Skeletal muscle cell (primary cell): Measurements from ENCODE around the gene FBXL7.

Experiments used
- DNase-seq: peaks from one replicate; pipeline ENCODE4 v3.0.0-alpha.2; 2010; ENCODE audit warnings: low read depth
- H3K4me3 ChIP-seq: 2 replicates; pipeline ENCODE4 v1.5.1; 2011; ENCODE audit warnings: low read depth, mild to moderate bottlenecking, control low read depth, low read length, moderate library complexity

The FBXL7 gene

GRCh38 chr5:15601274-15601673 lies 101.3 kb downstream of the FBXL7 start:
- no peak overlapping the region for H3K4me3 ChIP-seq
- DNase-seq = no peak

DNA sequence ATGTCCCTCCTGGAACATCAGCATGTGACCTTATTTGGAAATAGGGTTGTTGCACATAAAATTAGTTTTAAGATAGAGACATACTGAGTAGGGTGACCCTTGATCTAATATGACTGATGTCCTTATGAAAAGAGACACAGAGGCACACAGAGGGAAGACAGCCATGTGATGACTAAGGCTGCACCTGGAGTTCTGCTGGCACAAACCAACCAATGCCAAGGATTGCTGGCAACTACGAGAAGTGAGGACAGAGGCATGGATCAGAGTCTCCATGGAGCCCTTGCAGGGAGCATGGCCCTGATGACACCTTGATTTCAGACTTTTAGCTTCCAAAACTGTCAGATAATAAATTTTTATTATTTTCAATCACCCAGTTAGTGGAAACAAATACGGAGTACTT lies 101.9 kb downstream of the FBXL7 start:
- DNase-seq = no peak
- no peak overlapping the region for H3K4me3 ChIP-seq

GRCh38 chr5:15604986-15605385 lies 105.0 kb downstream of the FBXL7 start:
- H3K4me3 ChIP-seq = no peak overlapping the region
- DNase-seq = no peak

DNA sequence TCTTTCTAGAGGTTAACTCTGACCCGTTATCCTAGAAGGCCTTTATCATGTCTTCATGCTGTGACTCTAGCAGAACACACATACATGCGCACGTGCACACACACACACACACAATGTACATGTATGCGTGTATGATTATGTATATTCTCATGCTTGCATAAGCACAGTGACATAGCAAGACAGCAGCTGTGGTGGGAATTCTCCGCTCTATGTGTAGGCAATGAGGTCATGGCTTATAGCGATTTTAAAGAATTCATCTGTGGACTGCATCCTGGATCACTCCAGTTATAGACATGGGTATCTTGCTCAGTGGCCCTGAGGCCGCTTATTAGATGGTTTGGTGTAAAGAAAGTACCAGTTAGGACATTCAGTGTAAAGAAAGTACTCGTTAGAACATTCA lies 106.2 kb downstream of the FBXL7 start:
- DNase-seq = no peak
- H3K4me3 ChIP-seq = no peak overlapping the region

DNA sequence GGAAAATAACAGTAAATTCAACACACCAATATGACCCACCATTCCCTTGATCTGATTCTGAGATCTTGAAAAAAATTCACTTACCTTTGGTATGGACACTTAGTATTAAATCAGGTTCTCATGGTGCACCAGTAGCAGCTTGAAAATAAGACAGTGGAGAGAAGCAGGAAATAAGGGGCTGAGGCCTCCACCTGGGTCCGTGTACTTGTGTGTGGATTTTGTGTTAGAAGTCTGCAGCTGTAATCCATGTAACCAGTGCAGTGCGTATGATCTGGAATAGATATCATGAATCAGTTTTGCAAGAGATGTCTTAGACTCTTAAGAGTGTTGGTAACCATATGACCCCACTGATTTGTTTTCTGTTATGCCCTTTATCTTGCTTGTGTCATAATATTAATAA lies 107.1 kb downstream of the FBXL7 start:
- DNase-seq = no peak
- no peak overlapping the region for H3K4me3 ChIP-seq

DNA sequence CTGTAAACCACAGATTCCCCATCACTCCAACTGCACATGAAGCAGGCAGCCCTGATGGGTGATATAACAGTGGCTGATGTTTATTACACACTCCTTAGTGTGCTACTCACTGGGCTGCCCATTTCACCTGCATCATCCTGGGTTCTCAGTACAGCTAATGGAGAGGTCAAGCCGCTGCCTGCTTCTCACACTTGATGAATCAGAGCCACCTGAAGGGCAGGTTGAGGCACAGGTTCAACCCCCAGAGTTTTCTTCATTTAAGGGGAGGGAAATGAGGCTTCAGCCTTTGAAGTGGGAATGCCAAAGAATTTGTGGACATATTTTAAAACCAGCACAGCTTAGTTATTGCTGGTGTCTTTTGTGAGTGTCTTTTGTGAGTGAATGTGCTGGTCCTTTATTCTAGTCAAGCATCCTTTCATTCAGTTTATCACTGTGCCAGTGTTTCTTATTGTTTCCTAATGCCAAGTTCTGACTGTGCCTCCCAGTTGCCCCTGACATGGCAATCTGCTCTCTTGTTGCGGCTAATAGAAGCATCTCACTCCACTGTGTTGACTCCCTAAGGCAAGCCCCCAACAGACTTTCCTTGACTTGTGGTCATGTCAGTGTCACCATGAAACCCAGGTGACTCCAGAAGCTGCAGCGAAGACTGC lies 109.2 kb downstream of the FBXL7 start:
- H3K4me3 ChIP-seq = no peak overlapping the region
- DNase-seq = no peak

DNA sequence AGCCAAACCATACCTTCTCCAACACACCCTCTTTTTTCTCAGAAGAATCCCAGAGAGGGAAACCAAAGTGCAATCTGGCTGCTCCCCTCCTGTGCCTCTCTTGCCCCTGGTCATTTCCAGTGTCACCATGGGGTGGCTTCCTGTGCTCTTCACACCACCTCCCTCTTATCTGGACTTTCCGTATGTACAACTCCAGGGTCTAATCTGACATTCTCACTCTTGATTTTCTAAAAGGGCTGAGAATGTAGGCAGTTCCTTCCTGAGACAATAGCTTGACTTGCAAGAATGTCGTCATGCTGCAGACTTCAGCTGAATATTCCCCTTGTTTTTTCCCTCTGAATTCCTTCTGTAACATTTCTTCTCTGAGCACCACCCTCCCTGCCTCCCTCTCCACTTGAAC lies 110.2 kb downstream of the FBXL7 start:
- no peak overlapping the region for H3K4me3 ChIP-seq
- DNase-seq = no peak

DNA sequence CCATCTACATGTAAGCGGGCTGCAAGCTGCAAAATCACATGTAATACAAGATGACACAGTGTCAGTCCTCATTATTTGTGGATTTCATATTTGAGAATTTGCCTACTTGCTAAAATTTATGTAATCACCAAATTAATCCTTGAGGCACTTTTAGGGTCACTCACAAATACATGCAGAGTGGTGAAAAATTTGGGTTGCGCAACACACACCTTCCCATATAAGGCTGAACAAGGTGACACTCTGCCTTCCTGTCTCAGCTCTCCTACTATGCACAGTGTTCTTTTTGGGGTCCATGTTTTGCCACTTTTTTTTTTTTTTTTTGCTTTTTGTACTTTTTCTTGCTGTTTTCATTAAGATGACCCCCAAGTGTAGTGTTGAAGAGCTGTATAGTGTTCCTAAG lies 111.0 kb downstream of the FBXL7 start:
- no peak overlapping the region for H3K4me3 ChIP-seq
- no peak for DNase-seq

GRCh38 chr5:15612915-15613635 lies 113.1 kb downstream of the FBXL7 start:
- DNase-seq = no peak
- no peak overlapping the region for H3K4me3 ChIP-seq

- DNase-seq = no peak
- no peak overlapping the region for H3K4me3 ChIP-seq
Measured at GRCh38 chr5:15614679-15615078, 114.7 kb downstream of the FBXL7 start.

DNA sequence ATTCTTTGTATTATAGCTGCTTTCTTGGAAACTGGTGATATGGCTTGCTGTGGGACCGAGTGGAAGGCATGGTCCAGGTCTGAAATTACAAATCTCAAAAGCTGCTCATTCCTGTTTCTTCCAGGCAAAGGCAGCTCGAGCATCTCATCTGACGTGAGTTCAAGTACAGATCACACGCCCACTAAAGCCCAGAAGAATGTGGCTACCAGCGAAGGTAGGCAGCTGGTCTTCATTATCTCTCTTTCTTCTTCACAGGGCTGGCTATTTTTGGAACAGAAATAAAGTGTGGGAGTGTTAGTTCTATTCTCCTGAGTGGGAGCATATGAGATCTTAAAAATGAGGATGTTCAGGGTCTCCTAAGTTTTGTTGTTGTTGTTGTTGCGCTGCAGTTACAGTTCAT lies 115.9 kb downstream of the FBXL7 start:
- H3K4me3 ChIP-seq = no peak overlapping the region
- DNase-seq = no peak

- no peak for DNase-seq
- H3K4me3 ChIP-seq = no peak overlapping the region
Measured at GRCh38 chr5:15618938-15619337, 119.0 kb downstream of the FBXL7 start.

DNA sequence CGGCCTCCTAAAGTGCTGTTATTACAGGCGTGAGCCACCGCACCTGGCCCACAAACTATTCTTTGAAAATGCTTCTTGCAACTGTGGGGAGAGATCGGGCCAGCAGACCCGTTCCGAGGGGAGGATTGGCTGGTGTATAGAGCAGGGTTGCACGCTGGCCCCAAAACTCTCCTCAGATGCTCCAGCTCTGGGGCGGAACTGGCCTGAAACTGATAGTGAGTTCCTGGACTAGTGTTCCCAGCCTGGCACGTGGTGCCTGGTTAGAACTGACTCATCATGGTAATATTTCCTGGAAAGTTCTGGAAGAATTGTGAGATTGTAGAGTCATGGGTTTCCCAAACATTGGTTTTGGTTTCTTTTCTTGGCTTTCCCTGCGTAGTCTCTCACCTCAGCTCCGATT lies 120.5 kb downstream of the FBXL7 start:
- no peak for DNase-seq
- no peak overlapping the region for H3K4me3 ChIP-seq

GRCh38 chr5:15621094-15621493 lies 121.1 kb downstream of the FBXL7 start:
- no peak overlapping the region for H3K4me3 ChIP-seq
- DNase-seq = no peak

DNA sequence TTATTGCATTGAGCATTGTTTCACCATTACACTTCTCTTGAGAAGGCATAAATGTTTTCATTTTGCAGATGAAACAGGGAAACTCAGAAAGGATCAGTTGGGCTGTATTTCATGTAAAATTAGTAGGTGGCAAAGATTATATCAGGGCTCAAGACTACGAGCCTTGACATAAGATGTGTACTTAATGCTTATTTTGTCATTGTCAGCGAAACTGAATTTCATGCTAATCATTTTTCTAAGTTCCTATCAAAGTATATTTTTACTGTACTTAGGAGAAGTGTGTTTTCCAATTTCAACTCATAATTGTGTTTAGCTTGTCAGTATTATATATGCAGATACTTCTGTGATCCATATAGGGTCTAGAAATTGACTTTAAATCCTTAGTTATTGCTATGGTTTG lies 123.8 kb downstream of the FBXL7 start:
- DNase-seq = no peak
- no peak overlapping the region for H3K4me3 ChIP-seq

GRCh38 chr5:15627109-15627508 lies 127.1 kb downstream of the FBXL7 start:
- no peak overlapping the region for H3K4me3 ChIP-seq
- DNase-seq = no peak

DNA sequence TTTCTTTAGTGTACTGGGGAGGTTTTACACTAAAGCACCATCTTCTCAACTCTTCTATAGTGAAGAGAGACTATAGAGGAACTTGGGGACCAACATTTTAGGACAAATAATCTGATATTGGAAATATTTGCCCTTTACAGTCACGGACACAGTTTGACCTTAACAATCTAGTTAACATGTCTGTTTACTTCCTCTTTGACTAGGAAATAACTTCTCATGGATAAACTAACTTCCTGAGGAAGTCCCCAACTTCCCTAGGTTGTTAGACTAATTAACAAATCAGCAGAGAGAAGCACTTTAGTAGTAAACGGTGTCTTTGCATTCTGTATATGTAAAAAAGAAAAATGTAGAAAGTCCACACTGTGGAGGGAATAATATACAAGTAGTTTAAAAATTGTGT lies 127.7 kb downstream of the FBXL7 start:
- no peak overlapping the region for H3K4me3 ChIP-seq
- DNase-seq = no peak

- no peak for DNase-seq
- H3K4me3 ChIP-seq = no peak overlapping the region
Measured at GRCh38 chr5:15630441-15630840, 130.5 kb downstream of the FBXL7 start.

DNA sequence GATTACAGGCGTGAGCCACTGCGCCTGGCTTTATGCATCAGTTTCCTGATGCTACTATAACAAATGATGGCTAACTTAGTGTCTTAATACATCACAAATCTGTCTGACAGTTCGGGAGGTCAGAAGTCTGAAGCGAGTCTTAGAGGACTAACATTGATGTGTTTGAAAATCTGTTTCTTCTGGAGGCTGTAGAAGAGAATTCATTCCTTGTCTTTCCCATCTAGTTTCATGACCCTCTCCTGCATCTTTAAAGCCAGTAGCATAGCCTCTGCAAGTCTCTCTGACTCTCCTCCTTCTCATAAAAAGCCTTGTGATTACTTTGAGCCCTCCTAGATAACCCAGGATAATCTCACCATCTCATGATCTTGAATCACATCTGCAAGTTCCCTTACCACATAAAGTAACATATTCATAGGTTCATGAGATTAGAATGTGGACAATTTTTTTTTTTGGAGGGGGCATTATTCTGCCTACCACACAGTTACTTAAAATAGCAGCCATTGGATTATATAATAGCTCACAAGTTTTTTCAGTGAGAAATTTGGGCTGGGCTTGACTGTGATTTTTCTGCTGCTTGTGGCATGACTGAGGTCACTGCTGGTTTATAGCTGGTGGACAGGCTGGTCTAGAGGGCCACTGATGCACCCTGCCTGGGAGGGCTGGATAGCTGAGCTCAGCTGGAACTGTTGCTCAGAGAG lies 134.8 kb downstream of the FBXL7 start:
- DNase-seq = no peak

GRCh38 chr5:15635289-15635616 lies 135.3 kb downstream of the FBXL7 start:
- no peak for DNase-seq
- no peak overlapping the region for H3K4me3 ChIP-seq

More for the DNA sequence above, 134.8 kb downstream of the FBXL7 start:
- no peak overlapping the region for H3K4me3 ChIP-seq

- no peak overlapping the region for H3K4me3 ChIP-seq
- DNase-seq = no peak
Measured at GRCh38 chr5:15637345-15637744, 137.4 kb downstream of the FBXL7 start.
